ENCODE data around the gene AGPAT3.

AGPAT3 gene

DNA sequence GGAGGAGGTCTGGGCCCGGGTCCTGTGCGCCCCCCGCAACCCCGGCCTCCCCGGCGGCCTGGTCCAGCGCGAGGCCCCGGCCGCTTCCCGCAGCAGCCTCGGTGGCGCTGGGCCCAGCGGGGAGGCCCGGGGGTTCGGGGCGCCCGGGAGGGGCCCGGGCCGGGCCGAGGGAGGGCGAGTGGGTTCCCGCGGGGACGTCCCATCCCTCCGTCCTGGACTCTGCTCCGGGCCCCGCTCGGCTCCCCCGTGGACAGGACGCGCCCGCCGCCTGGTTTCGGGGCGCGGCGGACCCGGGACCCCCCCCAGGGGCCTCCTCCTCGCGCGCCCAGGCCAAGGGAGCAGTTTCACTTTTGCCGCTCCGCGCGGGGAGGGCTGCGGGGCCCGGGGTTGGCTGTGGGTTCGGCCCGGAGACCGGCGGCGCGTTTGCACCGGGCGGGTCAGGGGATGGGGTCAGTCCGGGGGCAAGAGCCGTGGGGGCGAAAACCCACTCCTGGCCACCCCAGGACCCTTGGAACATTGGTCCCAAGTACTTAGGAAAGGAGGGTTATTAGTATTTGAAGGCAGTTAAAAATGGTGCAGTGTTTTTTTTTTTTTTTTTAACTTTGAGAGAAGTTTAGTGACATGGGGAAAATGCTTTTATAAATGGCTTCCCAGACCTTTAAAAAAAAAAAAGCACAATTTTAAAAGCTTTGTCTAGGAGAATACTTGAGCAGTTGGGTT is 677 bp downstream of the AGPAT3 start:
- DNase-seq, result no peak

DNA sequence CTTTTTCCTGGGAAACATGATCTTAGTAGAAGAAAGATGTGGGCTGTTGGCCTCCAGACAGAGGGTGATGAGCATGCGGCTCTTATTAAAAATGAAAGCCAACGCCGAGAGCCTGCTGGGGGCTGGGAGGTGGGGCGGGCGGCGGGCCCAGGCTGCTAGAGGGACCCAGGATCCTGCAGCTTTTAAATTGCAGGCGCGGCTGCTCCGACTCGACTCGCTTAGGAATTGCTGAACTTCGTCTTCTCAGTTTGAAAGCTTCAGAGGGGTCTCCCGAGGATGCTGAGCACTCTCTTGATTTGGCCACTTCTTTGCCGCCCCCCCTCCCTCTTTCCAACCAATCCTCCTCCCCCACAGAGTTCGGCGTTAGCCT is 1.2 kb downstream of the AGPAT3 start:
- DNase-seq, result no peak

GRCh38 chr21:43866659-43867331 is 1.8 kb downstream of the AGPAT3 start:
- no peak for DNase-seq

- DNase-seq, result no peak
These were observed 2.3 kb downstream of the AGPAT3 start for GRCh38 chr21:43867332-43867703.

DNA sequence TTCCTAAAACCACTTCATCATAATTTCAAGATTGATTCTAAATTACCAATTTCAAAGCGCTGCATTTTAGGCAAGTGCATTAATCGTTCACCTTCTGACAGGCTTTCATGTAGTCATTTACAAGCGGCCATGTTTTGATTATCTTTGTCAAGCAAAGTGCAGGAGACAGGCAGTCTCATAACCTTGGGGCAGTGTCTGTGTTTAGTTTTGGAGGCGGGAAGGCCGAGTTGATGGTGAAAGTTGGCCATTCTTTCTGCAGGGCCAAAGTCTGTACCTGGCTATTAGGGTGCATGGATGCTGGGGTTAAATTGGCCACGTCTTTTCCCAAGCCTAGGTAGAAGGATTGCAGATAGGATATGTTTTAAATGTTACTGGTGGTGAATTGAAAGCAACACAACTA is 2.9 kb downstream of the AGPAT3 start:
- DNase-seq, result no peak

GRCh38 chr21:43868461-43868860 is 3.4 kb downstream of the AGPAT3 start:
- no peak for DNase-seq

- no peak for DNase-seq
These were observed 4.7 kb downstream of the AGPAT3 start for GRCh38 chr21:43869486-43870325.

GRCh38 chr21:43871487-43871886 is 6.5 kb downstream of the AGPAT3 start:
- DNase-seq, result no peak

GRCh38 chr21:43872531-43873197 is 7.6 kb downstream of the AGPAT3 start:
- no peak for DNase-seq

DNA sequence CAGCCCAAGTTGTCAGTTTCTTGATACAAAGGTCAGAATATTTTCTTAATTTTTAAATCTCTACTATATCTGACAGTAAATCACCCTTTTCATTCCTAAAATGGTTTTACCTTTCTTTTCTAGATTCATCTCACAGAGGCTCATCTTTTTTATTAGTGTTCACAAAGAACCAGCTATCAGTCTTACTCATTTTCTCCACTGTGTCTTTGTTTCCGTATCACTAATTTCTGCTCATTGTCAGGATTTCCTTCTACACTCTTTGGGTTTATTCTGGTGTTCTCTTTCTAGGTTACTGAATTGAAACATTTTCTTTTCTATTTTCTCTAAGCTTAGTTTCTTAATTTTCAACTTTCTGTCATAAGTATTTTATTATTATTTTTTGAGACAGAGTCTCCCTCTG is 8.7 kb downstream of the AGPAT3 start:
- DNase-seq, result no peak

DNA sequence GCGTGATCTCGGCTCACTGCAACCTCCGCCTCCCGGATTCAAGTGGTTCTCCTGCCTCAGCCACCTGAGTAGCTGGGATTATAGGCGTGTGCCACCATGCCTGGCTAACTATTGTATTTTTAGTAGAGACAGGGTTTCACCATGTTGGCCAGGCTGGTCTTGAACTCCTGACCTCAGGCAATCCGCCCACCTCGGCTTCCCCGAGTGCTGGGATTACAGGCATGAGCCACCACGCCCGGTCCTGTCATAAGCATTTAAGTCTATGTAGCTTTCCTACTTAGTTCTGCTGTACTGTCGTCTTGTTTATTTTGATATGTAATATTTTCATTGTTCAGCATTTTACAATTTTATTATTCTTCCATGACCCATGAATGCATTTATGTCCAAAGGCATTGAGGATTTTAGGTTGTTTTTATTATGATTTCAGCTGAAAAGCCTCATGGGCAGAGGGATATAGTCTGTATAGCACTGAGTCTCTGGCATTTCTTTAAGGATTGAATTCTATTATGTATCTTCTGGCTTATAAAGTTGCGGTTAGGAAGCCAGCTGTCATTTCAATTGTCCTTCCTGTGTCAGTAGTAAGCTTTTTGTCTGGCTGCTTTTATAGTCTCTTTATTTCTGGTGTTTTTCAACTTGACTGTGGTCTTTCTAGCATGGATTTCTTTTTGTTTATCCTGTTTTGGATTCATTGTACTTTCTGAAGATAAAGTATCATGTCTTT is 9.2 kb downstream of the AGPAT3 start:
- DNase-seq, result no peak

DNA sequence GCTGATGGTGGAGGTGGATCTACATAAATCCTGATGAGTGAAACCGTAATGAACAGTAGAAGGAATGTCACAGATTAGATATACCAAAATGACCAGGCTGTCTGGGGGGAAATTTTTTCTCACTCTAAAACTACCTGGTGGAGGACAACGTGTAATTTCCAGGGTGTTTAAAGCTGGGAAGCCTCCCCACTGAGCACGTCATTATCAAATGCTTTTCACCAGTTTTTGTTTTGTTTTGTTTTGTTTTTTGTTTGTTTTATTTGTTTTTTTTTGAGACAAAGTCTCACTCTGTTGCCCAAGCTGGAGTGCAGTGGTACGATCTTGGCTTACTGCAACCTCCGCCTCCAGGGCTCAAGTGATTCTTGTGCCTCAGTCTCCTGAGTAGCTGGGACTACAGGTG is 11.6 kb downstream of the AGPAT3 start:
- DNase-seq, result no peak

GRCh38 chr21:43877936-43878575 is 13.0 kb downstream of the AGPAT3 start:
- no peak for DNase-seq

DNA sequence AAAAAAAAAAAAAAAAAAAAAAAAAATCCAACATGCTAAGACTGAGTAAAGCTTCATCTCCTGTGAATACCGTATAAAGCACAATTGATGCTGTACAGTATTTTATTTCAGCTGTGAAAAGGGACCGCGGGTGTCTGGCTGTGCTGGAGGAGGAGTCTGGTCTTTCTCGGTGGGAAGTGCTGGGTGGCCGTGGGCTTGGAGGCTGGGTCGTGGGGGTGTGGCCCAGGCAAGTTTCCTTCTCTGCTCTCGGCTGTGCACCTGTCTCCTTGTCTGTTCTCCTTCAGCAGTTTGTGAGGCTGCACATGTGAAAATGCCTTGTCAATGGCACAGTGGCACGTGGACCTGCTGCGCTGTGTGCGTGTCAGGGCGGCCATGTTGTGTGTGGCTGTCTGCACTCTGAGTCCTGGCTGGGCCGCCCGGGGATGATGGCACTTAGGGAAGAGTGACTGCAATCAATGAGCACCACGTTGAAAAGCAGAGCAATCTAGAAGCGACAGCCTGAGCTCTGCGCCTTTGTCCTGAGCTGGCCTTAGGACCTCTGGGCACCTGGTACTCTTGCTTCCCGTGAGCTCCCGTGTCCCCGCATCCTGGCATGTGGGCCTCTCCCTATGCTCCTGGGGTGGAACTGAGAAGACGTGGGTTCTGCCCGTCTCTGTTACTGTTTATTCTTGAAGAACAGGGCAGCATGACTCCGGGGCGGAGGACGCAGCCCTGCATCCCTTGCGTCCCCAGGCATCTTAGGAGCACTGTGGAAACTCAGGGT is 14.5 kb downstream of the AGPAT3 start:
- DNase-seq, result no peak

DNA sequence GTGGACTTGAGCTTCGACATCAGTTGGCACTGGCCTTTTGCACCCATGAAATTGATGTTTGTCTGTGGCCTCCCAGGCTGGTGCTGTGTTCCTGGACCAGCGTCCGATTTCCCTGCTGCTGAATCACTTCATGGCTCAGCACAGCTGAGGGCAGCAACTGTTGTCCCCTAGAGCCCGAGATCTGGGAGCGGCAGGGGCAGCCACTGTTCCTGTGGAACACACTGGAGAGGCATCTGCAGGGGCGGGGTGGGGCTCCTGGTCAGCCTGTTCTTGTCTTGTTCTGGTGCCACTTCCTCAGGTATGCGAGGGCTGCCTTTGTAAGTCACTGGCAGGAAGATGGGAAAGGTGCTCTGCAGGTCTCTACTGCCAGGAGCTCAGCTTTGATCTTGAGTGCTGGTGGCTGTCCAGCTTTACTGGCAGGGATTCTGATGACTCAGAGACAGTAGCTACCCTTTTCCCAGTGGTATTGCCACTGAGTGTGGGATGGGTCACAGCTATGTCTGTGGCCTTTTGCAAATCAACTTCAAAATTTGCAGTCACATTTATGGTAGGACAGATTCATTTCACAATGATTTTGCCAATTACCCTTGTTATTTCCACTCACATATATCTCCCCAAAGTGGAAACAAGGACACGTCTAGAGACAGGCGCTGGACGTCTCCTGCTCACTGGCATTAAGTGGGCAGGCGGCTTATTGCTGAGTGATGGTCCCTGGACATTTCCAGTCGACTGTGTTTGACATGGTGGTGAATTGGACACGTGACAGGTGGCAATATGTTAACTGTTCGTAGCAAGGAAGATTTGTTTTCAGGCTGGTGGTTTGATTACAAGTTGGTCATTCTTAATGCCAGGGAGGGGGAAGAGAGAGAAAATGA is 15.3 kb downstream of the AGPAT3 start:
- no peak for DNase-seq

DNA sequence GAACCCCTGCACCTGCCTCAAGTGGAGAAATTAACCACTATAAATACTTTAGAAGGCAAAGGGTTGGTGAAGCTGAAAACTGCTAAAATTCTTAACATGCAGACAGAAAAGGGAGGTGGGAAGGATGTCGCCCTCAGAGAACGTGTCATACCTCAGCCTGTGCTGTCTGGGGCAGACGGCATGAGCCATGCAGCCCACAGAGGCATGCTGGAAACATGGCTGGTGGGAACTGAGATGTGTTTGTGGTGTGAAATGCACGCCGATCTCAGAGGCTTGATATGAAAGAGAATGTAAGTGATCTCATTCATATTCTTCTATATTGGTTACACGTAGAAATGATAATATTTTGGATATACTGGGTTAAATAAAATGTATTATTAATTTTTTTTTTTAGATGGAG is 16.3 kb downstream of the AGPAT3 start:
- no peak for DNase-seq

DNA sequence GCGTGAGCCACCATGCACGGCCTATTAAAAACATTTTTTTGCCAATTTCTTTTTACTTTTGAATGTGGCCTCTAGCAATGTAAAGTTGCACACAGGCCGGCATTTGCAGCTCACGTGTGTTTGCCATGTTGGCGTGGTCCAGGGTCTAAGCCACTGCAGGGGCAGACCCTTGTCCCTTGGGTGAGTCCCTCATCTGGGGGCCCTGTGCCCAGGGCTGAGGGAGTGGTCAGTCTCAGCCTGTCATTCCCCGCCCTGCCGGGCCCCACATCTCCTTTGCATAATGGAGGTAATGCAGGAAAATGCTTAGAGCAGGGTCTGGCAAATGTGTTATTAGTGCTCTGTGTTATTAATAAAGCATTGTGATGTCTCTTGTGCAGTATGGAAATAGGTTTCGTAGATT is 16.9 kb downstream of the AGPAT3 start:
- no peak for DNase-seq

GRCh38 chr21:43882952-43883545 is 18.0 kb downstream of the AGPAT3 start:
- DNase-seq, result no peak

DNA sequence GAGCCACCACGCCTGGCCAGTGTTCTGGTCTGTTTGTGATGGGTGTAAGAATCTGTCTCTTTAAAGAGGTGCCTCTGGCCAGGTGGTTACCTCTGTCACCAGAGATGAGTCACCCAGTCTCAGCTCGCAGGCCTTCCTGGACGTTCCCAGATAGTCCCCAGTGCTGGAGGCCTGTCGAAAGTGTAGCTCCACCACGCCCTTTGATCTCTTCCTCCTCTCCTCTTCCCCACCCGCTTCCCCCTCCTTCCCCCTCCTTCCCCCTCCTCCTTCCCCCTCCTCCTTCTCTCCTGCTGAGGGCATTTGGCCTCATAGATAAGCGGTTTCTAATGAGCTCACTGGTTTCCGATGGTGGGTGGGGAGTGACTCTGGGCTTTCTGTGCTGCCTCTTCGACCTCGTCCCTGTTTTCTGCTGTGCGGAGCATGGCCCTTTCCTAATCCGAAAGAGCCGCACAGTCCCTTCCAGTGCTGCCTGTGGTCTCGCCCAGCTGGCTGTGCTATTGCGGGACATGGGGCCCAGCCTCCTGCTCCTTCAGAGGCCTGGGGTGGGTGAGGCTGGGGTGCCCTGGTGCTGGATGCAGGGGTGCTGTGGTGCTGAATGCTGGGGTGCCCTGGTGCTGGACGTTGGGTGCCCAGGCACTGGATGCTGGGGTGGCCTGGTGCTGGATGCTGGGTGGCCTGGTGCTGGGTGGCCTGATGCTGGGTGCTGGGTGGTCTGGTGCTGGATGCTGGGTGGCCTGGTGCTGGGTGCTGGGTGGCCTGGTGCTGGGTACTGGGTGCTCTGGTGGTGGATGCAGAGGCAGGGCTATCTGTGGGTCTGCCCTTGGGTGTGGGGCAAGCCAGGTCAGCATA is 19.2 kb downstream of the AGPAT3 start:
- no peak for DNase-seq
